Panc1 (cell line): Measurements from ENCODE around the gene VASP.
A peak's percentile ranks its signal among the peaks of the same experiment; 100 is the strongest.

Source experiments
- TF ChIP-seq, protein P1 (sequence below), 2 experiments: IDR thresholded peaks; 2 replicates each; pipeline ENCODE4 v1.6.1; 2011 to 2012; ENCODE audit warnings: low read depth in 2 of 2, control low read depth in 1 of 2, low read length in 1 of 2, mild to moderate bottlenecking in 1 of 2, moderate library complexity in 1 of 2; ENCODE audit not compliant: insufficient read depth in 1 of 2
- TF ChIP-seq, protein P2 (sequence below): fragments of 450-650 bp; IDR thresholded peaks from 2 replicates; pipeline ENCODE4 v1.5.1; 2017; ENCODE audit warnings: mild to moderate bottlenecking

DNA sequence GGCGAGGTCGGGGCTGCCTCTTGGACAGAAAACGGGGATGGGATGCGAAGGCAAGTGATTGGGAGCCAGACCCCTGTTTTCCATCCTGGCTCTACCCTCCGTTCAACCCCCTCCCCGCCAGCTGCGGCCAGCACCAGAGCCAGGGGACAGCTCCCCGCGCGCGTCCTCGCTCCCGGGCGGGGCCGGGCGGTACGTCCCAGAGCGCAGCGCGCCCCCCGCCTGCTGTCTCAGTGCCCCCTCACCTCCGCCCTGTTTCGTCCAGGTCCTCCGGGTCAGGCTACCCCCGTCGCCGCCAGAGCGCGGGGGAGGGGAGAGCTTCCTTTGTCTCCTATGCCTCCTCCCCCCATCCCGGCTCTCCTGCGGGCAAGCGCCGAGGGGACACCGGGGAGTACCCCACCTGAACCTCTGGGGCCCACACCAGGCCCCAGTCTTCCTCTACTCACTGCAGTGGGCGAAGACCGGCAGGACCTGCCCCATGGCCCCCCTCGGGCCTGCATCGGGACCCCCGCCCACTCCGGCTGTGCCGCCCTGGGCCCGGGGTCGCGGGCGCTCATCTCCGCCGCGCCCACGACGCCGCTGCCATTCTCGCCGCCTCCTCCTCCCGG is 10.8 kb upstream of the VASP start:
- TF ChIP-seq, protein P1, sequence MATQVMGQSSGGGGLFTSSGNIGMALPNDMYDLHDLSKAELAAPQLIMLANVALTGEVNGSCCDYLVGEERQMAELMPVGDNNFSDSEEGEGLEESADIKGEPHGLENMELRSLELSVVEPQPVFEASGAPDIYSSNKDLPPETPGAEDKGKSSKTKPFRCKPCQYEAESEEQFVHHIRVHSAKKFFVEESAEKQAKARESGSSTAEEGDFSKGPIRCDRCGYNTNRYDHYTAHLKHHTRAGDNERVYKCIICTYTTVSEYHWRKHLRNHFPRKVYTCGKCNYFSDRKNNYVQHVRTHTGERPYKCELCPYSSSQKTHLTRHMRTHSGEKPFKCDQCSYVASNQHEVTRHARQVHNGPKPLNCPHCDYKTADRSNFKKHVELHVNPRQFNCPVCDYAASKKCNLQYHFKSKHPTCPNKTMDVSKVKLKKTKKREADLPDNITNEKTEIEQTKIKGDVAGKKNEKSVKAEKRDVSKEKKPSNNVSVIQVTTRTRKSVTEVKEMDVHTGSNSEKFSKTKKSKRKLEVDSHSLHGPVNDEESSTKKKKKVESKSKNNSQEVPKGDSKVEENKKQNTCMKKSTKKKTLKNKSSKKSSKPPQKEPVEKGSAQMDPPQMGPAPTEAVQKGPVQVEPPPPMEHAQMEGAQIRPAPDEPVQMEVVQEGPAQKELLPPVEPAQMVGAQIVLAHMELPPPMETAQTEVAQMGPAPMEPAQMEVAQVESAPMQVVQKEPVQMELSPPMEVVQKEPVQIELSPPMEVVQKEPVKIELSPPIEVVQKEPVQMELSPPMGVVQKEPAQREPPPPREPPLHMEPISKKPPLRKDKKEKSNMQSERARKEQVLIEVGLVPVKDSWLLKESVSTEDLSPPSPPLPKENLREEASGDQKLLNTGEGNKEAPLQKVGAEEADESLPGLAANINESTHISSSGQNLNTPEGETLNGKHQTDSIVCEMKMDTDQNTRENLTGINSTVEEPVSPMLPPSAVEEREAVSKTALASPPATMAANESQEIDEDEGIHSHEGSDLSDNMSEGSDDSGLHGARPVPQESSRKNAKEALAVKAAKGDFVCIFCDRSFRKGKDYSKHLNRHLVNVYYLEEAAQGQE (IDR thresholded peaks at IDR 0.05; ENCODE audit: insufficient read depth in 1 of 2, low read depth in 2 of 2, low read length in 1 of 2): peak; percentile 96 to 98
- TF ChIP-seq, protein P2, sequence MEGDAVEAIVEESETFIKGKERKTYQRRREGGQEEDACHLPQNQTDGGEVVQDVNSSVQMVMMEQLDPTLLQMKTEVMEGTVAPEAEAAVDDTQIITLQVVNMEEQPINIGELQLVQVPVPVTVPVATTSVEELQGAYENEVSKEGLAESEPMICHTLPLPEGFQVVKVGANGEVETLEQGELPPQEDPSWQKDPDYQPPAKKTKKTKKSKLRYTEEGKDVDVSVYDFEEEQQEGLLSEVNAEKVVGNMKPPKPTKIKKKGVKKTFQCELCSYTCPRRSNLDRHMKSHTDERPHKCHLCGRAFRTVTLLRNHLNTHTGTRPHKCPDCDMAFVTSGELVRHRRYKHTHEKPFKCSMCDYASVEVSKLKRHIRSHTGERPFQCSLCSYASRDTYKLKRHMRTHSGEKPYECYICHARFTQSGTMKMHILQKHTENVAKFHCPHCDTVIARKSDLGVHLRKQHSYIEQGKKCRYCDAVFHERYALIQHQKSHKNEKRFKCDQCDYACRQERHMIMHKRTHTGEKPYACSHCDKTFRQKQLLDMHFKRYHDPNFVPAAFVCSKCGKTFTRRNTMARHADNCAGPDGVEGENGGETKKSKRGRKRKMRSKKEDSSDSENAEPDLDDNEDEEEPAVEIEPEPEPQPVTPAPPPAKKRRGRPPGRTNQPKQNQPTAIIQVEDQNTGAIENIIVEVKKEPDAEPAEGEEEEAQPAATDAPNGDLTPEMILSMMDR: no peak
